HK-2 (cell line): ENCODE results near the gene ATXN1.
A peak's percentile ranks its signal among the peaks of the same experiment; 100 is the strongest.

Experiments used
- DNase-seq: peaks from one replicate; pipeline ENCODE4 v3.0.0-alpha.2; 2018; ENCODE audit not compliant: unreplicated experiment

ATXN1 gene

GRCh38 chr6:16361121-16361520, 400.1 kb downstream of the ATXN1 start:
- no peak for DNase-seq

DNA sequence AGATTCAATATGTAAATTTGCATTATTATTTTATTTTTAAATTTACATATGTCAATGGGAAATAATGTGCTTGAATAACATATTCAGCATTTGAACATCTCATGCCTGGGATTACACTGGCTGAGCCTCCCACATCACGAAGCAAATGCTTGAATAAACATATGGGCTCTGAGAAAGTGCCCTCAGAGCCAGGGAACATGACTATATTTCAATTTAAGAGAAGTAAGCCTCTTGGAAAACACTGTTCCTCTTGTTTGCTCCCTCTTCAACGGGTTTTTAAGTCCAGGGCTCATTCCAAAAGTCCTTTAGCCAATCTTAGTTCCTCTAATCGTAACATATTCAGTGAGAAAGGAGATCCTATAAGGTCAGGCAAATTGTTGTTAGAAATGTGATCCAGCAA, 400.9 kb downstream of the ATXN1 start:
- DNase-seq = no peak

GRCh38 chr6:16359563-16359962, 401.7 kb downstream of the ATXN1 start:
- no peak for DNase-seq

- DNase-seq = no peak
Measured at GRCh38 chr6:16358531-16359138, 402.6 kb downstream of the ATXN1 start.

- DNase-seq = no peak
Measured at GRCh38 chr6:16355699-16356446, 405.4 kb downstream of the ATXN1 start.

DNA sequence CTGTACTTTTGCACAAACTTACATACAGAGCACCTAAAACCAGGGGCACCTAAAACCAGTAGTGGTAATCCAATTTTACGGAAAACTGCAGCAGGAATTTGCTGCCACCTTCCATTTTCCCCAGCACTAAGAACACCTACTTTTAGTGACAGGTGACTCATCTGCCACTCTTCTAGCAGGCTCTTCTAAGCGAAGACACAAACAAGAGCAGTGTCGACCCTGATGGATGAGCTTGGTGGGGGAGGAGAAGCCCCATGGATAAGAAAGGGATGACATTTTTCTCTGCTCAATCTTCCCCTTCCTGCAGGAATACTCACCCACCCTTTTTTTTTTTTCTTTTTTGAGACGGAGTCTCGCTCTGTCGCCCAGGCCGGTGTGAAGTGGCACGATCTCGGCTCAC, 406.0 kb downstream of the ATXN1 start:
- DNase-seq = no peak

GRCh38 chr6:16354692-16355091, 406.6 kb downstream of the ATXN1 start:
- no peak for DNase-seq

- DNase-seq = no peak
Measured at GRCh38 chr6:16352821-16353438, 408.3 kb downstream of the ATXN1 start.

GRCh38 chr6:16352258-16352635, 409.0 kb downstream of the ATXN1 start:
- DNase-seq = no peak

DNA sequence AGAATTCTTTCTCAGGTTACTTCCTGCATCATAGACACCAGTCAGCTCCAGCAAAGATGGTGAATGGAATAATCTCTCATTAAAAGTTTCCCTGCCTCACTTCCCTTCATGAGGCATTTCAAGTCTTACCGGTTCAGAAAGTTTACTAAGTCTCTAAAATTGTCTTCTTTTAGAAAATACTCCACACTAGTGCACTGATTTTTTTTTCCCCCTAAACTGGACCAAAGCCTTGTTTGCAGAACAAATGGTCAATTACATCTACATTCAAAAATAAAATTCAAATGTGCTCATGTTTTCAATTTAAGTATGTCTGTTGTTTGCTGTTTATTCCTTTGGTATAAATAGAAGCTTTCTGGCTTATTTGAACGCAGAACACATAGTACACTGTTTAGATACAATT, 411.7 kb downstream of the ATXN1 start:
- no peak for DNase-seq

DNA sequence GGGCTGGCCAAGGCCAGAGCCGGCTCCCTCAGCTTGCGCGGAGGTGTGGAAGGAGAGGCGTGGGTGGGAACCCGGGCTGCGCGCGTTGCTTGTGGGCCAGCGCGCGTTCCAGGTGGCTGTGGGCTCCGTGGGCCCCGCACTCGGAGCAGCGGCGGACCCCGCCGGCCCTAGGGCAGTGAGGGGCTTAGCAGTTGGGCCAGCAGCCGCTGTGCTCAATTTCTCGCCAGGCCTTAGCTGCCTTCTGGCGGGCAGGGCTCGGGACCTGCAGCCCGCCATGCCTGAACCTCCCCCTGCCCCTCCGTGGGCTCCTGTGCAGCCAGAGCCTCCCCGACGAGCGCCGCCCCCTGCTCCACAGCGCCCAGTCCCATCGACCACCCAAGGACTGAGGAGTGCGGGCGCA, 414.4 kb downstream of the ATXN1 start:
- DNase-seq = no peak

- DNase-seq = peak; percentile 35
Measured at GRCh38 chr6:16345449-16346330, 415.6 kb downstream of the ATXN1 start.

- no peak for DNase-seq
Measured at GRCh38 chr6:16344756-16345155, 416.5 kb downstream of the ATXN1 start.

DNA sequence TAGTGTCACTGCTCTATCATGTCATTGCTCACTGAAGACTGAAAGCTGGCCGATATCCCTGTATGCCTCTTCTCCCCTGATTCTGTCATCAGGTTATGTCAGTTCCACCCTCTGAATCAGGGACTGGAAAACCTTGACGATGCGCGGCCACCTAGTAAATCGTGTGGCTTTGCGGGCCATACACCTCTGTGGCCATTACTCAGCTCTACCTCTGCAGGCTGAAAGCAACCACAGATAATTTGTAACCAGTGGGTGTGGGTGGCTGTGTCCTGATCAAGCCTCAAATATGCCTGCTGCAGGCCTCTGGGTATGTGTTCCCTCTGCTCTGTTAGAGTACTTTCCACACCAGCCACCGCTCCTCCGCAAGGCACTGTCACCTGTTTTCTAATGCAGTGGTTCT, 417.7 kb downstream of the ATXN1 start:
- DNase-seq = peak; percentile 55

DNA sequence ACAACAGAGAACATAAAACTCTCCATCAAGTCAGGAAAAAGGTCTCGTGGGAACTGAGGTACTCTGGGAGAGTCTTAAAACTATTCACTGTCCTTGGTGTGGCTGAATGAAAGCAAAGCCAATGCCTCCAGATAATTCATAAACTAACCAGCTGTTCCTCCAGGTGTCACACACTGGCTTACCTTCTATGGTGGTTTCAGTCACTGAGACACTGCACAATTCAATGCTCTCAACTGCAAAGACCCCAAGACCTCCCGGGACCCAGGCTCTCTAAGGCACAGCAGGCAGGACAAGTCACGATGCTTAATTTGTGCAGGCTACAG, 422.0 kb downstream of the ATXN1 start:
- DNase-seq = no peak

GRCh38 chr6:16338577-16339264, 422.5 kb downstream of the ATXN1 start:
- DNase-seq = peak; percentile 86

DNA sequence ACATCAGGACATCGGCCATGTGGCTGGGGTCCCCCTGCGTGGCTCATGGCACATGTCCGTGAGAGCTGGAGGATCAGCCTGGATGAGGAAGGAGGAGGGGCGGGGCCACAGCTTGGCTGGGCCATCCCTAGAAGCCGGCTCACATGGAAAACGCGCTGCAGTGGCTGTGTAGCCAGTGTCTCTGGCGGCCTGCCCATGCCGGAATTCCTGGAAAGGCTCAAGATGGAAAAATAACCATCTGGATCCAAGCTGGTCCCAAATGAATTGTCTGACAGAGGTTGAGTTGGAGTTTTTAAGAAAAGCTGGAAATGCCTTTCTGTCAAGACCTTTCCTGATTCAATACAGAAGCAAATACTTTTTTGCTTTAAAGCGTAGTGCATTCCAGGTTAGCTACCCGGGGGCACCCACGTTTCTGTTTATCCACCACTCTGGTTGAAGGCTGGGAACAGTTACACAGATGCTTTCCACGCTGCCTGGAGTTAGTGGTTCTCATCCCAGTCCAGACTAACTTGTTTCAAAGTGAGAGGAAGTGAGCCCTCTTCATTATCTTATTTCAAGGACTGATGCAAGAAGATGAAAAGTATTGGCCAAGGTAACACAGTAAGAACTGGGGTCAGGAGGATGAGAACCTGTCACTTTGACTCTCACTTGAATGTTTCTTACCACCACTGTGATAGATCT, 423.8 kb downstream of the ATXN1 start:
- DNase-seq = no peak

- DNase-seq = no peak
Measured at GRCh38 chr6:16336911-16337294, 424.4 kb downstream of the ATXN1 start.

DNA sequence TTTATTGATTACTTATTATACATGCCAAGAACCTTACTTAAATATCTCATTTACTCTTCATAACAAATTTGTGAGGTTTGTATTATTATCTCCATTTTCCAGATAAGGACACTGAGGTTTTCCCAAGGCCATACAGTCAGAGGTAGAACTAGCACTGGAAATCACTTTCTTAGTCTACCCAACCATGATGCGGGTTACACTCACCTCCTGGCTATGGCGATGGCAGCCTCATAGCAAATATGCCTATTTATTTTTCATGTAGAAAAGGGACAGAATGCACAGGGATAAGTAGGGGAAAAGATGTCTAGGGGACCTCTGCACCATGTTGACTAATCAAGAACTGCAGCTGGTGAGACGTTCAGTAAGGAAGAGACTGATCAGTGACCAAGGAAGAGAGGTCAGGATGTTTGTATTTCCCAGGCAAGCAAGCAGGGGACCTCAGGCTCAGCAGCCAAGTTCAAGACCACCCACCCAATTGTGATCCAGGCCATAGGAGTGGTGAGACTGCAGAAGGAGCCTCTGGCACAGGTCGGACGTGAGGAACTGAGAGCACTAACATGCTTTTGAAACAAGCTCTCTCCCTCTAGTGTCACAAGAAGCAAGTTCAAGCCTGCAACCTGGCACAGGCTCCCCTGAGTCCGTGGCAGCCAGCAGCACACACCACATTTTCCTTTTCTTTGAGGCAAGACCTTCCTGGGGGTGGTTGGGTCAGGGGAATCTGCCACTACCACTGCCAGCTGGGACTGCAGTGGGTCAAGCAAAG, 425.0 kb downstream of the ATXN1 start:
- no peak for DNase-seq

DNA sequence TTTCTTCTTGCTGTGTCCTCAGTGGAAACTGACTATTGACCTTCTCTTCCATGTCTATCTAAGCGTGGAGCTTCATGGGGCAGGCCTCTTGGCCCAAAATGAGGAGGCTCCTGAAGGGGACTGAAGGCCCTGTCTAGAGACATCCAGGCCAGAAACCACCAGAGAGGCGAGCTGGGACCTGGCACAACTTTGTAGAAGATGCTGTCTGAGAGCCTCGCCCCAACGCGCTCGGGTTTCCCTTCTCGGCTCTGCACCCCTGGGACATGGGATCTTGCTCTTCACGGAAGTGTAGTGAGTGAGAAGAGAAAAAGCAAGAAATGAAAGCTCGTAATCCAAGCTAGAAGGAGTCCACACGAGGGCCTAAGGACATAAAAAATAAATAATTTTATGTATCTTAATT, 426.1 kb downstream of the ATXN1 start:
- no peak for DNase-seq

DNA sequence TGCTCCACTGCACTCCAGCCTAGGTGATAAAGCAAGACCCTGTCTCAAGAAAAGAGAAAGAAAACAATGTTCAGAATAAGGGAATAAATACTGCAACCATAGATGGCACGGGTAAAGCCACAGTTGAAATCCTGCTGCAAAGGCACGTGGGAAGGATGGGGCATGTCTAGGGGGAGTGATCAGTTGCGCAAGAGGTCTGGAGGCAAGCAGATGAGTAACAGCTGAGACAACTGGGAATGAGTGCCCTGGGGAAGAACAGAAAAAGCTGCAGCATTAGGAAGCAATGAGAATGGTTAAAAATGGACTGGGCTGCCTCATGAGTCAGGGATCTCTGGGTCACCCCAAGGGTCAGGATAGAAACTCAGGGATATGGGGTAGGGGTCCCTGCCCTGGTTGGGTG, 426.6 kb downstream of the ATXN1 start:
- peak; percentile 59 for DNase-seq
